IPS DF 19.7 (cell line): ENCODE results near the gene FOXG1.

Experiments used
- DNase-seq: peaks from one replicate; pipeline ENCODE4 v3.0.0-alpha.2; 2013; ENCODE audit warnings: low read depth, low spot score

FOXG1 gene

DNA sequence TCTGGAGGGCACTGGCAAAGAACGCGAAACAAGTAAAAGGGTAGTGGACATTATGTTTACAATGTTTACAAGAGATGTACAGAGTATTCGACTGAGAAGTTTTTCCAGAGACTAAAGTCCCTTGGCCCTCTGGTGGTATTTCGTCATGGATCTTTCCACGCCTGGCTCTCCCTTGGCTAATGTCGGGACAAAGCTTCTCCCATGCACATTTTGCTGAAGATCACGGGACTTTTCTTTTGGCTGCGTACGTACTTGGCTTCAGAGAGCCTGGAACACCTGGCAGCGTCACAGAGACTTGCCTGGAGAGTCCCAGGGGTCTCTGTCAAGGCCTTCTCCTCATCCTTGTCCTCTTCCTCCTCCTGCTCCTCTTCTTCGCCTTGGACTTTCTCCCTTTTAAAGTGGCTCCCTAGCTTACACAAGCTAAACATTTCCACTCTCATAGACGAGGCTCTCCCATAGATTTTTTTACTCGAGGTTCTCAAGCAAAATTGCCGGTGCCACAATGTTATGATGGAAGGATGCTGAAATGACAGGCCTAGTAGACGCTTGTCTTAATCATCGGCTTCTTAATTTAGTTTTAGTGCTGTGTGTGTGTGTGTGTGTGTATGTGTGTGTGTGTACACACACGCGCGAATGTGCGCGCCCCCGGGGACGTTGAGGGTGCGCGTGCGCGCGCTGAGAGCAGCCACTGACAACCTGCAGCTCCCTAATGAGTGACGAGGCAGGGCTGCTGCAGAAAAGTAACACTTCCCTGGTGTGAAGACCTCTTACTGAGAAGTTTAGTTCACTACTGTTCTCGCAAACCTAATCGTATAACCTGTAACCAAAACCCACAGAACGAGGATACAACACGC lies 4.9 kb upstream of the FOXG1 start:
- no peak for DNase-seq

DNA sequence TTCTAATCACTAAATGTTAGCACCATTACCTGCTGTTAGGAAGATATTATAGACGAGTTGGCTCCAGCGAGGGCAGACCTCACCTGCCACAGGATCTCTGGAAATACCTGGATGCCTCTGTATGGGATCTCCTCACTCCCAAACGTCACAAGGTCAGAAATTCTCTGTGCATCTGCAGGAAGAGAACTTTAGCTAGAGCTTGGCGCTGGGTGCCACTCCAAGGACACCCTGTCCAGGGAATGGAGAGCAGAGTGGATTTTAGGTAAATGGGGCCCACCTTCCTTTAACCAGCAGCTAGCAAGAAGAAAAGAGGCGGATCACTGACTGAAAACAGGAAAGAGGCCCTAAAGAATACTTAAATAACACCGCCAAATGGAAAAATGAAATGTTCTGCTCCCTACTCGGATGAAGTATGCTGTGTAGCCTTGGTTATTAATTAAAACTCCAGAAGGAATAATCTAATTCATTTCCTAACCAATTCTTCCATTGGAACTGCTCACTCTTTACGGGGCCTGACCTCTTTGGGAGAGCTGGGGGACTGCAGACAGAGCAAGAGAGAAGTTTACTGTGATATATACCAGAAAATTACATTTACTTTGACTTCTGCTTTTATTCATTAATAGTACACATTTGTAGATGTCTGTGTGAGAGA lies 4.2 kb upstream of the FOXG1 start:
- no peak for DNase-seq

DNA sequence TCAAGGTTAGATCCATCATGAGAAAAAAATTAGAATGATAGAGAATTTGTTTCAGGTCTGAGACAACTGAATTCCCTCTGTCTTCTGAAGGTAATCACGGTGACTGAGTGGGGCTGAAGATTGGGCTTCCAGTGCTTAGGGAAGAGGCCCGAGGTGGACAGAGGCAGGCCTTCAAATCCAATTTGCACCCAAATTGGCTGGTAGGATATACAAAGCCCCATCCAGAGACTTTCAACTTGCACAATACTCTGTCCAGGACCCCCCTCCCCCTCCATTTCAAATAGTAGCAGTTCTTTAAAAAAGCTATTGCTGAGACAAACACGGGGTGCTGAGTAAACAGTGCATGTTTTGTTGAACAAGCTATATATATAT lies 3.6 kb upstream of the FOXG1 start:
- no peak for DNase-seq

DNA sequence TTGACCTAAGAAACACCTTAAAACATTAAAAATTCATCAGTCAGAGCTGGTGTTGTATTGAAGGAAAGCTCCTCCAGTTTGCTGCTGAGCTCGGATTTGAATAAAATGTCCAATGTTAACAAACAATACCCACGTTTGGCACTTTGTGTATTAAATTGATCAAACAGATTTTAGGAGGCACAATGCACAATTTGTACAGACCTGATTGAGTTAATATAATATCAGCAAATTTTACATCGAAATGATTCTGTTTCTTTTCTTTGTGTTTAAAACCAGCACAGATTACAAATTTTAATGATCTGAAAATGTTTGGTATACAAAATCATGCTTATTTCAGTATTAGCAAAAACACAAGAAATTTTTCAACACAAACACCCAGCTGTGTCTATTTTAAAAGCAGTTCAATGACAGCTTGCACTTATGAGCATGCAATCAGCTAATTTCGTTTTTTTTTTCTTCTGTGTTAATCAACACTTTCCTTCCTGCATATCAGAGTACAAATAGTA lies 2.8 kb upstream of the FOXG1 start:
- no peak for DNase-seq

DNA sequence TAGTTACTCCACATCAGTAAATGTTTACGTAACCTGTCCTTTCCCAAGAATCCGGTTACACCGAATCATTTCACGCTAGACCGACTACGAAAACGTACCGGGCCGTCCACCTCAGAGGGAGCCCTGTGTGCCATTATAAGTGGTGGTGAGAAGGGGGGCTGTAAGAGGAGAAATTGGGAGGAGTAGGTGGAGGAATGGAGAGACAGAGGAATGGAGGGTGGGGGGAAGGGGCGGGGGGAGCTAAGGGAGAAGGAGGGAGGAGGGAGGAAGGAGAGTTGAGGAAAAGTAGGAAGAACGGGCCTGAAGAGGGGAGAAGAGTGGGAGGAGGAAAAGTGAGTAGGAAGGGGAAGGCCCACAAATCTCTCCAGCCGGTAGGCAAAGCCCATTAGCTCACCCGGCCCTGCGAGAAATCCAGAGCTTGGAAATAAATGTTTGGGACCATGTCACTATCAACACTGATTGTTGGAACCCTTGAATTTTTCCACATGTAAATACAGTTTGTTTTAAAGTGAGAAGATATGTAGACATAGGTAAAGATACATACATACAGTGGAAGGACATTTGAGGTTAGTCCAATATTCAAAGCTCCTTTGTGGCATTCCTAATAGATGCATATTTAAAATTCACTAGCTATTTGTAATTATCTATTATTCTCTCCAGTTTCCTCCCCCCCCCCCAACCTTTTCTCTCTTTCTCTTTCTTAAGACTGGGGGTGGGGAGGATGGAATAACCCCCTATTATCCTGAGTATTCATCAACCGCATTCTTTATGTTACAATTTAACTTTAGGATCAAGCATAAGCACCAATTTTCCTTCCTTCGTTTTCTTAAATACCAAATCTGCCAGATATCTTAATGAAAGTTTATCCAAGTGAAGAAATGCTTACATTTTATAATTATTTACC lies 2.1 kb upstream of the FOXG1 start:
- DNase-seq = no peak

DNA sequence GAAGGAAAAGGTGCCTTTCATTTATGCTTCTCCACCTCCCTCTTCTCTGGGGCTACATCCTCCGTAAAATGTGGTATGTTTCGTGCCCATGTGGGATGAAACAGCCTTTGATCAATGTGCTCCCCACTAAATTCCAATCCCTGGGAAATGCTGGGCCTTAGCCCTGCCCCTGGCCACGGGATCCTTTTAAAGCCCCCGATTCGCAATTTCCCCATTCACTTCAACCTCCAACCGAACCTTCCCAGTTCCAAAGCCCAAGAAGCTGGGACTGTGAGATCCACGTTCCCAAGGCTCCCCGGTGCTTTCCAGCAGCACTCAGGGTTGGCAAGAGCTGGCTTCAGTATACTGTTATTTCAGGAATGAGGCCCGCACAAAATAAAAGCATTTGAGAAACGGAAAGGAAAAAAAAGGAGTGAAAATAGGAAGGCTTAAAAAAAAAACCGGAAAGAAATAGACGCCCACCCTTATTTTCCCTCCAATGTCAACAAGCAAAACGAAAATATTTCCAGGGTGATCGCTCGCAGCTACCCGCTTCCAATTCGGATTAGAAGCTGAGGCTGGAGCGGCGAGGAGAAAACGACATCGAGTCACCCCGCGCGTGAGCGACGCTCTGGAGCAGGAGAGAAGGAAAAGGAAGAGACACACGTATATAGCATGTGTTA lies 1.3 kb upstream of the FOXG1 start:
- no peak for DNase-seq

DNA sequence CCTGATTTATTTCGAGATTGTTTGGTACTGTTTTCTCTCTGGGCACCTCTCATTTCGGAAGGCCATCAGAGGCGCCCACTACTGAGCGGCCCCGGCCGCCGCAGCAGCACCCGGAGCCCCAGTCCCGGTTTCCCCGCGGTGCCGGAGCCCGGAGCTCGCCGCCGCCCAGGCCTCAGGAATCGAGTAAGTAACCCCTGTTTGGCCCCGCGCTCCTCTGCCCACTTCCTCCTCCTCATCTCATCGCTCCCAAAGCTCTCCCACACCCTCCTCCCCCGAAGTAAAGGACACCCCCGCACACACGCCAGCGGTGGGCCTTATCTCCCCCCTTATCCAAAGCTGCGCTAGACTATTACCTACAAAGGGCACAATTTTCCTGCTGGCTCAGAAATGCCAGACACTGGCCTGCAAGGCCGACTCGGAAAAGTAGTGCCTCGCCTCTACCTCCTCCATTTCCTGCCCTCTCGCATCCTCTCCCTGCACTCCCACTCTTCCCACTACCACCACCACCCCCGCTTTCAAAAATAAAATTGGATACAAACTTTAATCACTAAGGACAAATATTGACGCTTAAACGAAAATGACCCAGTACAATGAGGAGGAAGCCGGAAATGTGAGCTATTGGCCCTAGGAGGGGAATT lies 637 bp upstream of the FOXG1 start:
- no peak for DNase-seq

DNA sequence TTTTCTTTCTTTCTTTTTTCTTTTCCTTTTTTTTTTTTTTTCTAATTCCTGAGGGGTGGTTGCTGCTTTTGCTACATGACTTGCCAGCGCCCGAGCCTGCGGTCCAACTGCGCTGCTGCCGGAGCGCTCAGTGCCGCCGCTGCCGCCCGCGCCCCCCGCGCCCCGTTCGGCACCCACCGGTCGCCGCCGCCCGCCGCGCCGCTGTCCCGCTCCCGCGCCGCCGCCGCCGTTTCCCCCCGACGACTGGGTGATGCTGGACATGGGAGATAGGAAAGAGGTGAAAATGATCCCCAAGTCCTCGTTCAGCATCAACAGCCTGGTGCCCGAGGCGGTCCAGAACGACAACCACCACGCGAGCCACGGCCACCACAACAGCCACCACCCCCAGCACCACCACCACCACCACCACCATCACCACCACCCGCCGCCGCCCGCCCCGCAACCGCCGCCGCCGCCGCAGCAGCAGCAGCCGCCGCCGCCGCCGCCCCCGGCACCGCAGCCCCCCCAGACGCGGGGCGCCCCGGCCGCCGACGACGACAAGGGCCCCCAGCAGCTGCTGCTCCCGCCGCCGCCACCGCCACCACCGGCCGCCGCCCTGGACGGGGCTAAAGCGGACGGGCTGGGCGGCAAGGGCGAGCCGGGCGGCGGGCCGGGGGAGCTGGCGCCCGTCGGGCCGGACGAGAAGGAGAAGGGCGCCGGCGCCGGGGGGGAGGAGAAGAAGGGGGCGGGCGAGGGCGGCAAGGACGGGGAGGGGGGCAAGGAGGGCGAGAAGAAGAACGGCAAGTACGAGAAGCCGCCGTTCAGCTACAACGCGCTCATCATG lies 654 bp downstream of the FOXG1 start:
- DNase-seq = no peak

DNA sequence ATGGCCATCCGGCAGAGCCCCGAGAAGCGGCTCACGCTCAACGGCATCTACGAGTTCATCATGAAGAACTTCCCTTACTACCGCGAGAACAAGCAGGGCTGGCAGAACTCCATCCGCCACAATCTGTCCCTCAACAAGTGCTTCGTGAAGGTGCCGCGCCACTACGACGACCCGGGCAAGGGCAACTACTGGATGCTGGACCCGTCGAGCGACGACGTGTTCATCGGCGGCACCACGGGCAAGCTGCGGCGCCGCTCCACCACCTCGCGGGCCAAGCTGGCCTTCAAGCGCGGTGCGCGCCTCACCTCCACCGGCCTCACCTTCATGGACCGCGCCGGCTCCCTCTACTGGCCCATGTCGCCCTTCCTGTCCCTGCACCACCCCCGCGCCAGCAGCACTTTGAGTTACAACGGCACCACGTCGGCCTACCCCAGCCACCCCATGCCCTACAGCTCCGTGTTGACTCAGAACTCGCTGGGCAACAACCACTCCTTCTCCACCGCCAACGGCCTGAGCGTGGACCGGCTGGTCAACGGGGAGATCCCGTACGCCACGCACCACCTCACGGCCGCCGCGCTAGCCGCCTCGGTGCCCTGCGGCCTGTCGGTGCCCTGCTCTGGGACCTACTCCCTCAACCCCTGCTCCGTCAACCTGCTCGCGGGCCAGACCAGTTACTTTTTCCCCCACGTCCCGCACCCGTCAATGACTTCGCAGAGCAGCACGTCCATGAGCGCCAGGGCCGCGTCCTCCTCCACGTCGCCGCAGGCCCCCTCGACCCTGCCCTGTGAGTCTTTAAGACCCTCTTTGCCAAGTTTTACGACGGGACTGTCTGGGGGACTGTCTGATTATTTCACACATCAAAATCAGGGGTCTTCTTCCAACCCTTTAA lies 1.5 kb downstream of the FOXG1 start:
- DNase-seq = no peak

DNA sequence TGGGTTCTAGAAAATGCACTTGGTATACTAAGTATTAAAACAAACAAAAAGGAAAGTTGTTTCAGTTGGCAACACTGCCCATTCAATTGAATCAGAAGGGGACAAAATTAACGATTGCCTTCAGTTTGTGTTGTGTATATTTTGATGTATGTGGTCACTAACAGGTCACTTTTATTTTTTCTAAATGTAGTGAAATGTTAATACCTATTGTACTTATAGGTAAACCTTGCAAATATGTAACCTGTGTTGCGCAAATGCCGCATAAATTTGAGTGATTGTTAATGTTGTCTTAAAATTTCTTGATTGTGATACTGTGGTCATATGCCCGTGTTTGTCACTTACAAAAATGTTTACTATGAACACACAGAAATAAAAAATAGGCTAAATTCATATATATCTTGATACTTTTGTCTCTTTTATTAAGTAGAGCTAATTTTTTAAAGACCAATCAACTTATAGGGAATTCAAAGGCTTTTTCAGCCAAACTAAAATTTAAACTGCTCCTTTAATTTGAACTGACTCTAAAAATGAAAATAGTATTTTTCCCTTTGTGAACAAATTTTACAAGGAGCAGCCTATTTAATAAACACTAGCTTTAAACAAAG lies 2.8 kb downstream of the FOXG1 start:
- no peak for DNase-seq

DNA sequence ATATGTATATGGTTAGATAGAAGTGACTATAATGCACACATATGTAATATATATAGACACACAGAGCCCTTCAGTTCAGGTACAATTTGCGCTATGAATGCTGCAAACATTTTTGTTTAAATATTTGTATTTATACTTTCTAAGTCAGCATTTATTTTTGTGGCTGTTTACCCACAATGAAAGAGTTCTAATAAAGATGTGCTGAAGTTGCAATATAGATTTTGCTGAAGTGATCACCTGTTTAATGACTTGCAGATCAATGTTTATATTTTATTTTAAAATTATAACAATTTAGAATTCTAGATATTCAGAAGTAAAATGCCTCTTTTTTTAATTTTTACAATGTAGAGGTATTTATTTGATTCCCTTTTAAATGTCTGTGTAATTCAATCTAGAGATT lies 3.5 kb downstream of the FOXG1 start:
- DNase-seq = no peak

DNA sequence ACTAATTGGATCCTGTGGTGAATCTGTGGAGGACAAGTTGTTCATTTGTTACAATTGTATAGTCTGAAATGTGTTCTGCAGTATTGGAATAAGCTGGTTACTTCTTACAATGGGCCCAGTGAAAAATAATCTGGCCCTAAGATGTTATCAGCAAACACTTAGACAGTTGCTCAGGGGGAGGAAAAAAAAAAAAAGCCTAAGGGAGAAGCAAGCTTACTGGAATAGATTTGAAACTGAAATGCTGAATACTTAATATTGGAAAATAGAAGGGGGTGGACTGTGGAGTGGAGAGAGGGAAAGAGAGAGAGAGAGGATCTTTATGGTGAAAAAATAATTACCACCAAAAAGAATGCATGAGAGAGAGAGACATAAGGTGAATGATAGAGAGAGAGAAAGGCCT lies 4.0 kb downstream of the FOXG1 start:
- DNase-seq = no peak

DNA sequence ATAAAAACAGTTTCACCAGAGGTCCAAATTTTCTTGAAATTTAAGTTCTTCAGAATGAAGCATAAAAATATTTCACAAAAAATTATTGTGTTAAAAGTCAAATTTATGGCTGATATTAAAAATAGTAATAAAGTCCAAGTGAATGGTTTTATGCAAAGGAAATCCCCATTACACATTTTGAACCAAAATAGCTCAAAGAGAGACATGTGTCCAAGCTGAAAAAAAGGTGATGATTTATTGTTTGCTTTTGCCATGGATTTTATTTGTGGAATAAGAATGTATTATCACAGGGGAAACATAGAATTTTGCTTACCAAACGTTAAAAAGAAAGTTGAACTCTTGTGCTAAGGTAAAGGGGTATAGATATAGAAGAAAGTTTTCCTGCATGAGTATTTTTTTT lies 4.6 kb downstream of the FOXG1 start:
- no peak for DNase-seq

DNA sequence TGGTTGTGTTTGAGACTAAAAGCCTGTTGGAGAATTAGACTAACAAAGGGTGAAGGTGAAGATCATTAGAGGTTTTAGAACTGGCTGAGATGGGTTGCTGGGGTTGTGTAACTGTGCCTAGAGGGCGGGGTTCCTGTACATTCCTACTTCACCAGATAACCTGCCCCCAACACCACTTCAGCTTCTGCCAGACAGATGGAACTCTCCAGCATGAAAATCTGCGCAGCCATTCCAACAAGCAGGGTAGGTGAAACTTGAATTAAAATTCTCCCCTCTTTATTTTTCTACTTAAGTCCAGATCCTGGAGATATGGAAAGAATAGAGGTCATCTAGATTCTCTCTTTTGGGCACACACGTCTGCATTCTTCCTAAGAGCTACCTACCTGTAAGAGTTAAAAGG lies 6.0 kb downstream of the FOXG1 start:
- no peak for DNase-seq

DNA sequence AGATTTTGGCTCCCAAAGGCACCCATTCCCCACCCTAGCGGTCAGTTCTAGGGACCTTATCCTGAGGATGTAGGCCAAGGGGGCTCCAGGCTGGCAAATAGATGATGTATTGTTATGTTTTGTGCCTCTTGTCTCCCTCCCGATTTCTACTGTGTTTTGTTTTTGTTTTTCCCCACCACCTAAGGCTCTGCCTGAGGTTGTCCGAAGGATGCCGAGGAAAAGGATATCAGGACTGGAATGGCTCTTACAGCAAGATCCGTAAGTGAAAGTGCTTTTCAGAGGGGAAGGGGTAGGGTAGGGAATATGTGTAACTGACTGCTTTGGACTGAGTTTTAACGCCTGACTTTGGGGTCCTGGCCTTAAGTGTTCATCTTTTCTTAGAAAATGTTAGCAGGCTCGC lies 6.6 kb downstream of the FOXG1 start:
- DNase-seq = no peak

DNA sequence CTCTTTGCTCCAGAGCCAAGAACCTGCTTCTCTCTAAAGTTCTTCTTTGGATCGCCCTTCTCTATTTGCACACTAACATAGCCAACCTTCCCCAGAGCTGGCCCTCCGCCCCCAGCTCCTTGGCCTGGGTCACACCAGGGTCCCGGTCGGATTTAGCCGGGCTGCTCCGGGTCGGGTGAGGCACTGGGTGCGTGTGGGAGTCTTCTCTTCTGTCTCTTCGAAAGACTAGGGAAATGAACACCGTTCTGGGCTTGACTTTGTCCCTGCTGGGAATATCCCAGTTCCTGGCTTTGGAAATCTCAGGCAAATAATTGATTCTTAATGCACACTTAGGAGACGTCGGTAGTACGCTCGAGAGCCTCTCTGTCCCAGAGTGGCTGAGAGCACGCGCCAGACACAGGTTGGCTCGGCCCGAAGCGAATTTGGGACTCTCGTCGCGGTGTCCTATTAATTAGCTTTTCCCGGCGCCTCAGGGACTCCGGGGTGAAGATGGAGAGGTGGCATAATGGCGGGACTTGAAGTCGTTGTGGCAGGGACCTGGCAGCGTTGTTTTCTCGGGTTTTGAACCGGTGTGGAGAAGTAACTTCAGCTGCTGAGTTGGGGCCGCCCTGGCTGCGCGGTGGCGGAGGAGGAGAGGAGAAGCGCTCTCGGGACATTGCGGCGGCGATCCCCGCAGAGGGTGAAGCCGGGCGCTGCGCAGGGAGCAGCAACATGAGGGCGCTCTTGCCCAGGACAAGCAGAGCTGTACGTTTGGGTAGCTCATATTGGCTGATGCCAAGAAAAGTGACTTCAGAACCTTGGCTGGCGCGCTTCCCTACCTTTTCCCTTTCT lies 7.5 kb downstream of the FOXG1 start:
- peak; percentile 73 for DNase-seq

DNA sequence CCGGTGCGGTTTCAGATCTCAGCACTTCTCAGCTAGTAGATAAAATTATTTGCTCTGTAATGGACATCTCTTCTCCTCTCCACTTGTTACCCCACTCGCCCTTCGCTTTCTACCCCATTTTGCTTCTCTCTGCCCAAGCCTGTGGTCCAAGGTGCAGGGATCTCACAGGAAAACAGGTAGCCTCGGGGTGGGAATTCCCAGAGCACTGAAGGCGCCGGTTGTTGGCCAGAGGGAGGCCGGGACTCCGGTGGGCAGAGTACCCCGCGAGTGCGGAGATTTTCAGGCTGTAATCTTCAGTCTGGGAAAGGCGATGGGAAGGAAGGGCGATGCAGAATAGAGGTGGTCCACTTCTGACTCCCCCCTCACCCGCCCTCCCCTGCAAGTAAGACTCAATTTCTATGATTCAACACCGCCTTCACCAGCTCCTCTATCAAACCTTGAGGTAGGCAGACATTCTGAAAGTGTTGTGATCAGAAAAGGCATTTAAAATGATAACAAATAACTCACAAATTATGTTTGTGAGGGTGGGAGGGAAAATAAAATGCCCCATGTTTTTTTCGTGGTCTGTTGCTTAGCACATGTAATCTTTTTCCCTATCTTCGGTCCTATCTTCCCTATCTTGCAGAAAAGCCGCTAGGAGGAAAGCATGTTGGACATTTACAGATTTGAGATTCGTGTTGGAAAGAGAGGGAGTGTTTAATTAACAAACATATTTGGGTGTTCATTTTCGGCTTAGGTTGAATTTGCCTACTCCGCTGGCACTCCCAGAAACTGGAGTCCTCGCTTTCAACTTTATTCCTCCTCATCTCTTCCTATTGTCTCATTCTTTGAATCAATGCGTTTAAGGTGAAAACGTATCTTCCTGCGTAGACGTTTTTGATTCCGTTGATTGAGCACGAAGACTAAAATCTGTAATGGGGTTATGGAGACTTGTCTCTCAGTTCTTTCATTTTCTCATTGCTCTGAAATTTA lies 8.5 kb downstream of the FOXG1 start:
- no peak for DNase-seq
